Right lobe of liver (tissue), 4 donors: ENCODE results near the gene ZIC5.

Source experiments
- POLR2A ChIP-seq: fragments of 450-650 bp; IDR thresholded peaks from one replicate; pipeline ENCODE4 v1.6.1; 2017; ENCODE audit warnings: antibody characterized with exemption, mild to moderate bottlenecking
- TF ChIP-seq, protein P1 (sequence below), 4 donors: fragments of 200-600 bp in 3 of 4; fragments of 450-650 bp in 1 of 4; IDR thresholded peaks; one replicate each; pipeline versions ENCODE4 v1.5.1 to v1.8.0; 2016 to 2022; ENCODE audit warnings: antibody characterized with exemption in 4 of 4, mild to moderate bottlenecking in 2 of 4
- donor health status: DM: no; HTN: no; CAD: no.
- donor health status: DM: no; HTN: no; CAD: no.
- donor health status: DM: no; HTN: yes; CAD: no.

DNA sequence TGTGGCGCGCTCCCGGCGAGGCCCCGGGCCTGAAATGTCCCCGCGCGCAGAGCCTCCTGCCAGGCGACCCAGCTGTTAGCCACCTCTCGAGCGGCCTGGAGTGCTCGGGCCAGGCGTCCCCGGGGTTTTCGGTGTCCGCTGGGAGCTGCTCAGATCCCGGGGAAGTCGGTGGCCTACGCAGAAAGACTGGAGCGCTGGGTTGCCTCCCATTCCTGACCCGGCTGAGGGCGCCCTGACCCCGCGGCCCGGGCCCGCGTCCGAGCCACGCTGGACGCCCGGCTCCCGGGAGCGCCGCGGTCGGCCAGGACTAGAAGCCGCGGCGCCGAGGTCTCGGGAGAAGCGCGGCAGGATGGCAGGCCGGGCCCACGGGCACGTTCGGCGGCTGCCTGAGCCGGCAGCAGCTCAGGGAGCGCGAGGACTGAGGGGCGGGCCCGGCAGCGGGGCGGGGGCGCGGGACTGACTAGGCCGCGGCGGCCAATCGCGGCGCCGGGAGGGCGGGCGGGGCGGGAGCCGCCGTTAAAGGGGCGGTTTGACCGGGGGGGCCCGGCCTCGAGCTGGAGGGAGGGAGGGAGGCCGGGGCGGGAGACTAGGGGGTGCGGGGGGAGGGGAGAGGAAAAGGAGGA, 8.7 kb upstream of the ZIC5 start:
- TF ChIP-seq, protein P1, sequence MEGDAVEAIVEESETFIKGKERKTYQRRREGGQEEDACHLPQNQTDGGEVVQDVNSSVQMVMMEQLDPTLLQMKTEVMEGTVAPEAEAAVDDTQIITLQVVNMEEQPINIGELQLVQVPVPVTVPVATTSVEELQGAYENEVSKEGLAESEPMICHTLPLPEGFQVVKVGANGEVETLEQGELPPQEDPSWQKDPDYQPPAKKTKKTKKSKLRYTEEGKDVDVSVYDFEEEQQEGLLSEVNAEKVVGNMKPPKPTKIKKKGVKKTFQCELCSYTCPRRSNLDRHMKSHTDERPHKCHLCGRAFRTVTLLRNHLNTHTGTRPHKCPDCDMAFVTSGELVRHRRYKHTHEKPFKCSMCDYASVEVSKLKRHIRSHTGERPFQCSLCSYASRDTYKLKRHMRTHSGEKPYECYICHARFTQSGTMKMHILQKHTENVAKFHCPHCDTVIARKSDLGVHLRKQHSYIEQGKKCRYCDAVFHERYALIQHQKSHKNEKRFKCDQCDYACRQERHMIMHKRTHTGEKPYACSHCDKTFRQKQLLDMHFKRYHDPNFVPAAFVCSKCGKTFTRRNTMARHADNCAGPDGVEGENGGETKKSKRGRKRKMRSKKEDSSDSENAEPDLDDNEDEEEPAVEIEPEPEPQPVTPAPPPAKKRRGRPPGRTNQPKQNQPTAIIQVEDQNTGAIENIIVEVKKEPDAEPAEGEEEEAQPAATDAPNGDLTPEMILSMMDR (IDR thresholded peaks at IDR 0.05): peak in 1 of 4 donors; percentile 18
- TF ChIP-seq POLR2A: no peak
